Smooth muscle cell of the brain vasculature (primary cell): ENCODE data around the gene OS9.

Experiments used
- DNase-seq: peaks from one replicate; pipeline ENCODE4 v3.0.0-alpha.2; 2012; ENCODE audit warnings: low read depth, low spot score

OS9 gene

GRCh38 chr12:57751788-57752667, 58.1 kb downstream of the OS9 start, which contains the start of gene CDK4:
TSS of gene CDK4 (minus strand) at chr12:57752310. CDS start at chr12:57751717, 593 bp downstream.
- DNase-seq: peak; percentile 99

DNA sequence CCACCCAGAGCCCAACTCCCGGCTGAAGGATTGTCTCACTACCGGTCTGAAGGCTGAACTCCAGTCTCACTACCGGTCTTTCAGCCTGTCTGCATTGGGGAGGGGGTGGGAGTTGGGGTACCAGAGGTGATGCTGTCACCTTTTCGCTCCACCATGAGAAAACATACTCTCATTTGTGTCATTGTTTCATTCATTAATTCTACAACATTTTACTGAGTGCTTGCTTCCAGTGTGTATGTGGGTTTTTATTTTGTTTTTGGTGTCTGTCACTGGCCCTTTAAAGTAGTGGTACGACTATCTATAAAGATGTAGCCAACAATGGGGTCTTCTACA, 58.7 kb downstream of the OS9 start:
- no peak for DNase-seq

DNA sequence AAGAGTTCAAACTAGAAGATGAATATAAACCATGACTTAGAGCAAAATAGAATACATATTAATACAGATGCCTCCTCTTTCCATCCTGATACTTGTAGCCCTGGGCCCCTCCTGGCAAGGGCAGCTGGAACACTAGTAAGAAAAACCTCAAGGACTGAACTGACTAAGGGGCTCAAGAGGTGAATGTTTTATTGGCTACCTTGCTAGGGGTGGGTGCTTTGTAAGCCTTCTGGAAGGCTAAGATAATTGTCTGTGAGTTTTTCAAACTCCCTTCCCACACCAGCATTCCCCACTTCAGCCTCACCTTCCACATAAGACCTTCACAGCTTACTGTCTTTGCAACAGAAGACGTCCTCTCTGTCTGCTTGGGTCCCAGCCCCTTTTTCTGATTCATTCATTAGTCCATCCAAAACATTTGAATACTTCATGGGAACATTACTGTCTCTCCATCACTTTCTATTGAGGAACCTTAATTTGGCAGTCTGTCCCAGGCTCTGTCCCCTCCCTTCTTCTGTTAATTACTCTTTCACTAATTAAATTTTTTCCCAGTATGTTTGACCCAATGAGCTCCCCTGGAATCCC, 59.9 kb downstream of the OS9 start:
- no peak for DNase-seq

DNA sequence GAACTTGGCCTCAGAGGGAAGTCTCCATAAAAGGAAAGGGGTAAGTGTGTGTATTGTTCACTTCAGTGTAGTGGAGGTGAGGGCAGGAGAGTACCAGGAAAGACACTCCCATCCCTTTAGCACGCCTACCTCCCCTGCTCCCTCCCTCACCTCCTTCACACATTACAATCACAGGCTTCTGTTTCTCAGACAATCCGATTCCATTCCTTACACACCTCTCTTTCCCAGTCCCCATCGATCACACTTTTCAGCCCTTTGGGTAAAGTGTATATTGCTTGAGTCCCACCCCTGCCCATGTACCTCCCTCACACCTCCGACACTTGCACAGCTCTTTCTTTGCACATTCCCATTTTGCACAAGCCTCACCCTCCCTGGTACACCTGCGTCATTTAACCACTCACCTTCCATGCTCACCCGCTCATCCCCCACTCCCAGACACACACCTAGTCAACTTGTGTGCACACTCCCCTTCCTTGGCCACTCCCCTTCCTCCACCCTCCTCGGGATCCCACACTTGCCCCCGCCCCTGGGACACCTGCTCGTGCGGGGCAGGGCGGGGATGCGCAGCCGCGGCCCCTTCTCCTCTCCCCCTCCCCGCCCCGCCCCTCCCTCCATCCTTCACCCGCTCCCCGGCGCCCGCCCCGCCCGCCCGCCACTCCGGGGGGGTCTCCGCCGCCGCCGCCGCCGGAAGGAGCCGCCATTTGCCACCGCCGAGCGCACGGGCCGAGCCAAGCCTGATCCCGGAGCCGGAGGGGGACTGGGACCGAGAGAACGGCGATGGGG, 60.7 kb downstream of the OS9 start, which contains the start of gene MARCHF9:
Gene MARCHF9 (plus strand): TSS at position 693 of the 783 bp plus-strand sequence. CDS start 426 bp downstream, outside the sequence.
- no peak for DNase-seq

DNA sequence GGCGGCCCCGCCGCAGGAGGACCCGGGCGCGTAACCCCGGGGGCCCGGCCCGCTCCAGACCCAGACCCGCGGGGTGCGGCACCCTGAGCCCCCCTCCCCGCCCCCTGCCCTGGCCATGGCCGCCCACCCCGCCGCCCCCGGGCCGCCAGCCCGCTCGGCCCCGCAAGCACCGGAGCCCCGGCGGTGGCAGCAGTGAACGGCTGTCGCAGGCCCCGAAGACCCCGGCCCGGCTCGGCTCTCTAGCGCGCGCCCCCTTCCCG, 61.2 kb downstream of the OS9 start:
- no peak for DNase-seq

DNA sequence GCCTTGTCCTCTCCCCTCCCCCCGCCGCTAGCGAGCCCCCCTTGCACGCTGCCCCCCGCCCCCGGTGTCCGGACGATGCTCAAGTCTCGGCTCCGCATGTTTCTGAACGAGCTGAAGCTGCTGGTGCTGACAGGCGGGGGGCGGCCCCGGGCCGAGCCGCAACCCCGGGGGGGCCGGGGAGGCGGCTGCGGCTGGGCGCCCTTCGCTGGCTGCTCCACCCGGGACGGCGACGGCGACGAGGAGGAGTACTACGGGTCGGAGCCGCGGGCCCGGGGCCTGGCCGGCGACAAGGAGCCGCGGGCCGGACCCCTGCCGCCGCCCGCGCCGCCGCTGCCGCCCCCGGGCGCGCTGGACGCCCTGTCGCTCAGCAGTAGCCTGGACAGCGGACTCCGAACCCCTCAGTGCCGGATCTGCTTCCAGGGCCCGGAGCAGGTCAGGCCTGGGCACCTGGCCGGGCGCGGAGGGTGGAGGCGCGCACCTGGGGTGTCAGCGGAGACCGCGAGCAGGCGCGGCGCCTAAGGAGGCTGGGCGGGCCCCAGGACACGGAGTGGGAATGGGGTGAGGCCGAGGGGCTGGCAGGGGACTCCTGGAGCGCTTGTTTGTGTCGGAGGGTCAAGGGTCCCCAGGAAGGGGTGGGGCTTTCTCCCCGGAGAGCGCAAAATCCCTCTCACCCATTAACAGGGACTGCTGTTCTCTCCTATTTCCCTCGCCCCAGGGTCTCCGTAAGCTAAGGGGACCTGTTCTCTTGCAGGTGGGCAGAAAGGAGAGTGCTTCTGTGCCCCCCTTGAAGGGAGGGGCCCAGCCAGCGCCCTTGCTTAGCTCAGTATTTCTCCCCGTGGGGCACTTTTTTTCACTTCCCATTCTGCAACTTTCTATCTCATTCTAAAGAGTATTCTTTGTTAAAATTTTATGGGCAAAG, 61.8 kb downstream of the OS9 start:
- DNase-seq: no peak

DNA sequence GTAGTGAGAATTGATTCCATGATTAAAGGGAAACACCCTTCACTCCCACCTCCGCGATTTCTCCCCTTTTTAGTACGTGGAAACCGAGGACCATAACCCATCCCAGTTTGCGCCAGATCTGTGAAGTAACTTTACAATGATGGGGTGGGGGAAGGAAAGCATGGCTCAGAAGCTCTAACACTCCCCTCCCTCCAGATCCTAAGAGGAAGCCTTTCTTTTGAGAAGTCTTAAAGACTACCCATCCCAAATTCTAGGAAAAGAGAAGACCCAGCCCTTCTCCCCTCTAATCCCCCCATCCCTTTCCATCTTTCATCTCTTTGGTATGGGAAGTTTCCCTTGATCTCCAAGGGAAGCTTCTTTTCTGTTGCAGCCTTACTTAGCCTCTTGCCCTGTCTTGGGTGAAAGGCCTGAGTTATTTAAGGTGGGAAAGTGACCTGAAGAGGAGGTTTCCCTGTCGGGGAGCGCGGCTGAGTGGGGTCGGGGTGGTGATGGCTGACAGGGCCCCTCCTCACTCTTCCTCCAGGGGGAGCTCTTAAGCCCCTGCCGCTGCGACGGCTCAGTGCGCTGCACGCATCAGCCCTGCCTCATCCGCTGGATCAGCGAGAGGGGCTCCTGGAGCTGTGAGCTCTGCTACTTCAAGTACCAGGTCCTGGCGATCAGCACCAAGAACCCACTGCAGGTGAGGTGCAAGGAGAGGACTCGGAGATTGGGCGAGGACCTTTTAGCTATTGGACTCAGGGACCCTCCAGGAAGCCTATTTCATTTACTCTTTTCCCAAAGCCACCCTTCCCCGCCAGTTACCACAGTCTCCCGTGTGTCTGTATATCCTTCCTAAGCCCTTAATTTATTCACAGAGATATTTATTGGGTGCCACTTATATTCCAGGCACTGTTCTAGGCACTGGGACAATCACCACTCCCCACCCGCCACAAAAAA, 62.7 kb downstream of the OS9 start:
- DNase-seq: no peak

- no peak for DNase-seq
Observed at GRCh38 chr12:57757771-57758170, 63.8 kb downstream of the OS9 start.

DNA sequence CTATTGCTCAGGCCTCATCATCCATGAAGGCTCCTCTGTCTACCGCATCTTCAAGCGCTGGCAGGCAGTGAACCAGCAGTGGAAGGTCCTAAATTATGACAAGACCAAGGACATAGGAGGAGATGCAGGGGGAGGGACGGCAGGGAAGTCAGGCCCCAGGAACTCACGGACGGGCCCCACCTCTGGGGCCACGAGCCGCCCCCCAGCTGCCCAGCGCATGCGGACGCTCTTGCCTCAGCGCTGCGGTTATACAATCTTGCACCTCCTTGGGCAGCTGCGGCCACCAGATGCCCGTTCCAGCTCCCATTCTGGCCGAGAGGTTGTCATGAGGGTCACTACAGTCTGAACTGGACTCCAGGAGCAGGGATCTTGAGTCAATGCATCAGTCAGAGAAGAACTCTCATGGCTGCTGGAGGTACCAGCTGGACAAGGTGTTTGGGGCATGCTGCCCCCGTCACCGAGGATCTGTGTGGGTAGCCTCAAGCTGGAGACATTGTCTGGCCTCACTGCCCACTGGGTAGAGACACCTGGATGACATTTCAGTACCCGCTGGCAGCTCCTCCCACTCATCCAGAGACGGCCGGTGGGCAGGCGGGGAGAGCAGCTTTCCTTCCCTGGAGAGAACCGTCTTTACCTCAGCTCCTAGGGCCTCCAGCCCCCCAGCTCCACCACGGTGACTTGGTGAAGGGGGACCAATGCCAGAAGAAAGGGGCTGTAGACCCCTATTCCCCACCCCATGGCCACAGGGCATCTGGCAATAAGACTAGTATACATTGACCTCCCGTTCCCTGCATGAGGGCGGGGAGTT, 64.8 kb downstream of the OS9 start:
- DNase-seq: no peak

DNA sequence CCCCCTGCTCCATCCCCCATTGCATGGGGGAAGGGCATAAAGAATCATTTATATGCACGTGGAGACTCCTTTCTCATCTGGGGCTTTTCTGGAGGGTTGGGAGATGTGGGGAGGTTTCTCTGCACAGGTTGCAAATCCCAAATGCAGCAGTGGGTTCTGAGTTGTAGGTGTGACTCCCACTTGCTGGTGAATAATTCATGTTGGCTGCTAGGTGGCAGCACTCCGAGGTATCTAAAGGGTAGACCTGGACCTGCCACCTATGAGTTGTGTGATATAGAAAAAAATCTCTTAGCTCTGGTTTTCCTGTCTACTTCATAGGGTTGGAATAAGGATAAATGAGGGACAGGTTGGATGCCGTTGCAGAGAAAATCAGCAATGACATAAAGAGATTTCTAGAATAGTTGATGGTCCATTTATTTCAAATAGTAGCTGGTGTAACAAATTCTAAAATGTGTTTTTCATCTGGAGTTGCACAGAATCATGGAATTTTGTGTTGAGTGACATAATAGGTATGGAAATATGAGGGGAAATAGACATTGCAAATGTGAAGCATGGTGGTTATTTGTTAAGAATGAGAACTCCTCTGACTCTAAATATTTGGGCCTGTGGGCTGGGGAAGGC, 65.5 kb downstream of the OS9 start:
- no peak for DNase-seq

DNA sequence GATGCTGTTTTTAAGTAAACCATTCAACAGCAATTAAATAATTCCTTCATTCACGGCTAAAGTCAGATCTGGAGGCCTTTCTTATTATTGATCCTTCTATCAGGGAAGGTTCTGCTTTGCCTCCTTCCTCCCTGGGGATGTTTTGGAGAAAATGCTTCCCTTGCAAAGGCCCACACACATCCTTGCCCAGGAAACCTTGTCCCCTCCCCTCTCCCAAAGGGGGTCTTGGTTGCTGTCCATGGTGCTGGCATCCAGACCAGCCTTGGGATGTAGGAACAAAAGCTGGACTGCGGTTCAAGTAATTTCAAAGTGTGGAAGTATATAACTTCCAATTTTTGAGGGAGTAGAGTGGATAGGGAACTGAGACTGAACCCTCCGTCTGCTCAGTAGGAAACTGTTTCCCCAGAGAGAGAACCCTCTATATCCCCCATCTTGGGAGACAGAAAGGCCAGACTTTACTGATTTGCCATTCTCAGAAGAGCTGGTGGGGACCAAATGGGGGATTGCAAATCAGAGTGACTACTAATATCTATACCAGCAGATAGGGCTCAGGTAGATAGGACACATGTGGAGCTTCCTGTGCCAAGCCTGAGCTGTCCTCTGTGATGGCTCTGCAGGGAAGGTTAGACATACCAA, 66.5 kb downstream of the OS9 start:
- DNase-seq: no peak

DNA sequence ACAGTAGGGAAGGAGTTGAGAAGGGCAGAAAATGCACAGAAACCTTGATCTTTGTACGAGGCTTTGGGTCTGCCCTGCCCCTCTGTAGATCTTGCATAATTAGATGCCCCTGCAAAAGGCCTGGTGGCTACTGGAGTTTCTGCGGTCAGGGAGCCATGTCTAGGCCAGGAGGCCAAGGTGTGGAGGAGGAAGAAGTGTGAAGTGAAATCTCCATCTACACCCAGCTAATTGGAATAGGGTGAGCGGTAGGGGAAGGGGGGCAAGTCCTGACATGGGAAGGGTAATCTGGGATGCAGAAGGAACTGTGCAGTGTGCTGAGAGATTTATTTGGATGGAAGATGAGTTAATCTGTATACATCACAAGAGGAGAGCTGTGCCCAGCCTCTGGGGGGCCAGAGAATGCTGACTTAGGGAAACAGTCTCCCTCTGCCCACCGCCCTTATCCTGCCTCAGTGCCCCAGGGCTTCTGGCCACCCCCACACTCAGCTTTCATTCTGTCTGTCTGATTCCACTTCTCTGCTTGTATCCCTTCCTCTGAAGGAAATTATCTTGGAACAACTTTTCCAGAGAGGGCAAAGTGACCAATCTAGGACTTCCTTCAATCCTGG, 67.6 kb downstream of the OS9 start:
- no peak for DNase-seq

- no peak for DNase-seq
Observed at GRCh38 chr12:57762463-57762862, 68.5 kb downstream of the OS9 start.

DNA sequence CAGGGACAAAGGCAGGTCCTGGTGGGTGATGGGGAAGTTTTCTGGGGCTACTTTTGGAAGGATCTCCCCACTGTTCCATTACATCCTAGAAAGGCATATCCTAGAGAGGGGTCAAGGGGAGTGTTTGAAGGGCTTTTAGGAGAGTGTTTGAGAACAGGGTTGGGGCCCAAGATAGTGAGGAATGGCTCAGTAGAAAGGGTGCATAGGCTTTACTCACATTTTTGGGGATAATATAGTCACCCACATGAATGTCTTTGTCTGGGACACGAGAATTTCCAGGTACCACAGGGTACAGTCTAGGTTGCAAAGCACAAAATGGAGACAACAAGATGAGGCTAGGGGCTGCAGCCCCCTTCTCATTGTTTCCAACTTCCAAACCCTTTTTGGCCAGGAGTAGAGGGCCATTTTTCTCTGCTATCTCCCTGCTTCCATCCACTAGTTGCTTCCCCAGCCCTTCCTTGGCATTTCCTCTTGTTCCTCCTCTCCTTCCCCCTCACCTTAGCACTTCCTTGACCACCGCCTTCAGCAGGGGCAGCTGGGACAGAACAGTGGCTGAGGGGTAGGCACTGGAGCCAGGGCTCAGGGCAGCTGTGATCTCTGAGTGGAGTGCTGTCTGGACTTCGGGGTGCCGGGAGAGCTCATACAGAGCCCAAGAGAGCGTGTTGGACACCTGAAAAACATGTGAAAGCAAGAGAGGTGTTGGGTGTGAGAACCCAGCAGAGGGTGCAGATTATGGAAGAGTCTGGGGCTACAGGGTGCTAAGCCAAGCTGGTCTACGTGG, 70.1 kb downstream of the OS9 start:
- DNase-seq: no peak

- DNase-seq: no peak
Observed at GRCh38 chr12:57764662-57765002, 70.7 kb downstream of the OS9 start.

- no peak for DNase-seq
Observed at GRCh38 chr12:57765003-57765697, 71.2 kb downstream of the OS9 start.
